GM10248 (cell line): ENCODE data around the gene SSX2IP.

Source experiments
- CTCF ChIA-PET: fragments of 300-600 bp; sonication (Branson Sonifier 250); formaldehyde crosslinking; extraction: SDS; loops from one replicate; lab custom pipeline; 2021; ENCODE audit warnings: antibody characterized with exemption; lab: Yijun Ruan, JAX
- POLR2A ChIA-PET: fragments of 350-650 bp; sonication (Branson Sonifier 250); formaldehyde crosslinking; extraction: SDS; loops from one replicate; lab custom pipeline; 2020; ENCODE audit warnings: antibody characterized with exemption; lab: Yijun Ruan, JAX
- DNase-seq: peaks from one replicate; pipeline ENCODE4 v3.0.0; 2012; ENCODE audit errors: extremely low spot score
- TF ChIP-seq, protein P1 (sequence below): IDR thresholded peaks from 2 replicates; pipeline ENCODE4 v1.5.1; 2012; ENCODE audit warnings: mild to moderate bottlenecking, low read depth; ENCODE audit errors: extremely low read depth, missing control alignments, control extremely low read depth

The SSX2IP gene

DNA sequence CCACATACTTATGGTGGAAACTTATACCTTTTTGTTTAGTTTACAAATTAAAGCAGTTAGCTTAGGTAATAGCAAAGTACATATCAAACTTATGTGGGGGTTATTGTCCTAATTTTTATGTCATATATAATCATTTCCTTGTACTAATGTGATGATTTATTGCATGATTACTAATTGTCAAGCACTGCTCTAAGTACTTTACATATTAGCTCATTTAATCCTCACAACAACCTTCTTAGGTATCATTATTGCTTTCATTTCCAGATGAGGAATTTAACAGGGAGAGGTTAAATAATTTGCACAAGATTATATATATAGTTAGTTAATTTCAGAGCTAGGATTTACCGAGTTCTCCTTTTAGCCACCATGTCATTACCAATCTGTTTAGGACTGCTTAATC, 11.9 kb upstream of the SSX2IP start:
- TF ChIP-seq, protein P1, sequence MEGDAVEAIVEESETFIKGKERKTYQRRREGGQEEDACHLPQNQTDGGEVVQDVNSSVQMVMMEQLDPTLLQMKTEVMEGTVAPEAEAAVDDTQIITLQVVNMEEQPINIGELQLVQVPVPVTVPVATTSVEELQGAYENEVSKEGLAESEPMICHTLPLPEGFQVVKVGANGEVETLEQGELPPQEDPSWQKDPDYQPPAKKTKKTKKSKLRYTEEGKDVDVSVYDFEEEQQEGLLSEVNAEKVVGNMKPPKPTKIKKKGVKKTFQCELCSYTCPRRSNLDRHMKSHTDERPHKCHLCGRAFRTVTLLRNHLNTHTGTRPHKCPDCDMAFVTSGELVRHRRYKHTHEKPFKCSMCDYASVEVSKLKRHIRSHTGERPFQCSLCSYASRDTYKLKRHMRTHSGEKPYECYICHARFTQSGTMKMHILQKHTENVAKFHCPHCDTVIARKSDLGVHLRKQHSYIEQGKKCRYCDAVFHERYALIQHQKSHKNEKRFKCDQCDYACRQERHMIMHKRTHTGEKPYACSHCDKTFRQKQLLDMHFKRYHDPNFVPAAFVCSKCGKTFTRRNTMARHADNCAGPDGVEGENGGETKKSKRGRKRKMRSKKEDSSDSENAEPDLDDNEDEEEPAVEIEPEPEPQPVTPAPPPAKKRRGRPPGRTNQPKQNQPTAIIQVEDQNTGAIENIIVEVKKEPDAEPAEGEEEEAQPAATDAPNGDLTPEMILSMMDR = no peak
- POLR2A ChIA-PET = no interaction called here
- CTCF ChIA-PET = interaction anchor here (0.8 to 1.9 kb wide), 5 partner anchors 11 to 81 kb away, joined by 3 to 5 read pairs (median 4); no protein-coding TSS in a partner anchor
- DNase-seq = no peak

DNA sequence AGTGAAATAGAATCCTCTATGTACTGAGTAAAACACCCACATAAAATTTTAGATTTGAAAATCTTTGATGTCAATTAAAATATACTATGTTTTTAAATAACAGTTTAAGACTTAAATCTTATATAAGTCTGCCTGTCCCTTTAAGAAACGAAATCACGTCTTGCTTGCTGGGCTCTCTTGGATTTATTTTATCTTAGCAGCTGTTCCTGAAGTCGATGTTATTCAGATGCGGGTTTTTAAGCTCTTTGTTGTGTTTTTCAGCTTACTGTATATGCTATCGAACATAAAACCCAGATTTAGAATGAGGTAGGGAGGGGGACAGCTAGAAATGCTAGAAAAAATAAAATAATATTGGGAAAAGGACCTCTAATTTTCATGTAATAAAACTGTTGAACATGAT, 11.1 kb upstream of the SSX2IP start:
- CTCF ChIA-PET = interaction anchor here (0.8 to 1.9 kb wide), 5 partner anchors 11 to 81 kb away, joined by 3 to 5 read pairs (median 4); no protein-coding TSS in a partner anchor
- POLR2A ChIA-PET = no interaction called here
- TF ChIP-seq, protein P1 = no peak
- no peak for DNase-seq

DNA sequence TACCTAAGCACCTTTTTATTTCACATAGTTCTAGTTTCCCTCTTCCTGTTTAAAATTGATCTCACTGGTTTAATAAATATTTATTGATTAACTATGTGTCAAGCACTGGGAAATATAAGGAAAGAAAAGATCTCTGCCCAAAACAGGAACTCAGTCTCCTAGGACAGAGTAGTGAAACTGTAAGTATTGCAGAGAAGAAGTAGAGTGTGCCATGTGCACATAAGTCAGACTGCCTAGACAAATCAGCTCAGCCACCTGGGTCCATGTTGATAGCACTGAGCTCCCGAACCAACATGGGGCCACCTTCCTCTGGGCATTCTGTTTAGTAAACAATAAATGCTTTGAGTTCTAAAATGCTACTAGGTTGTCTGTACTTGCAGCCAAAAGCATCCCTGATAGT, 9.8 kb upstream of the SSX2IP start:
- peak; percentile 13 for DNase-seq
- TF ChIP-seq, protein P1 = no peak
- CTCF ChIA-PET = interaction anchor here (1.0 kb wide), 1 partner anchor 13 kb away, joined by 3 read pairs; no protein-coding TSS in a partner anchor
- POLR2A ChIA-PET = no interaction called here

DNA sequence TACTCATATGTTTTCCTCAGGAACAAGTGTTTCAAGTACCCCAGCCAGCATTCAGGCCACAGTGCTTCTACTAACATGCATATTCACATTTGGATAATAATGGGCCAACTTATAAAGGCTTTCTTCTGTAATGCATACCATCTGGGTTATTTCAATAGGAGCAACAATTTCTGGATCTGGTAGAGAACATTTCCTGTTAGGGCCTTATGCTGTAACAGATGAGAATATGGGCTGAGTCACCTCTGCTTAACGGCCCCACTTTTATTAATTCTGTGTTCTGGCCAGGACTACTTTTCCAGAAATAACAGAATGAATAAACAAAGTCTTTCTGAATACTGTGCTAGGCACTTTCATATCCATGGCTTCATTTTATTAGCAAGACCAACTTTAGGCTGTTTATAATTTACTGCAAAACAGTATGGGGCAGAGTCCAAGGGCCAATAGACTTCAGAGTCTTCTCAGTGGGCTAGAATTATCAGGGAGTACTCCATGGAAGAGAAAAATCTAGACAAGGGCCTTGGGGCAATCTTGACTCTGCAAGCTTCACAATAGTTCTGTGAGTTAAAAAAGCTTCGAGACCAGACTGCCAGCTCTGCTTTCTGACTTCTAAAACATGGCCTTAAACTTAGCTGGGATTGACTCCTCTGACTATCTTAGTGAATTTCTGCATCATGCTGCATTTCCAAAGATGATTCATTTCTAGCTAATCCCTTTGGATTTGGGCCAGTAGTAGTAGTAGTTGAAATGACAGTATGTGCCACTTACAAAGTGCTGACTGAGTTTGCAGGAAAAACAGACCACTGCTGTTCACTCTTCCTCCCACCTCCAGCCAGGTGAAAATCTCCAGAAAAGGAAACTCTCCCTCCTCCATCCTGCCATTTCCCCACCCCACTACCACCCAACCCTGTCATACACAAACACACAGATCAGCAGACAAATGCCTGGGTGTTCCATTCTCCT, 8.2 kb upstream of the SSX2IP start:
- TF ChIP-seq, protein P1 = no peak
- DNase-seq = no peak
- POLR2A ChIA-PET = no interaction called here
- CTCF ChIA-PET = interaction anchor here (1.1 to 1.2 kb wide), 2 partner anchors 55 to 67 kb away, joined by 3 read pairs; no protein-coding TSS in a partner anchor

DNA sequence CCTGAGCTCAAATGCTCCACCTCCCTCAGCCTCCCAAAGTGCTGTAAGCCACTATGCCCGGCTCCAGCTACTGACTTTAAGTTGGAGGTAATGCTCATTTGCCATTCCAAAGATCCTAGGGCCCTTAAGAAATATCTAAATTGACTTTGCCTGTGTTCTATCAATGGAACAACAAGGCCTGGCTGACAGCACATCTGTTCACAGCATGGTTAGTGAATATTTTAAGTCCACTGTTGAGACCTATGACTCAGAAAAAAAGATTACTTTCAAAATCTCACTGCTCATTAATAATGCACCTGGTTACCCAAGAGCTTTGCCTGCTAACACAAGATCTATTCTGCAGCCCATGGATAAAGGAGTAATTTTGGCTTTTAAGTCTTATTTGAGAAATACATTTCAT, 3.5 kb upstream of the SSX2IP start:
- POLR2A ChIA-PET = no interaction called here
- DNase-seq = no peak
- TF ChIP-seq, protein P1 = no peak
- CTCF ChIA-PET = interaction anchor here (0.9 to 2.9 kb wide), 7 partner anchors 10 to 74 kb away, joined by 3 to 17 read pairs (median 4); no protein-coding TSS in a partner anchor

DNA sequence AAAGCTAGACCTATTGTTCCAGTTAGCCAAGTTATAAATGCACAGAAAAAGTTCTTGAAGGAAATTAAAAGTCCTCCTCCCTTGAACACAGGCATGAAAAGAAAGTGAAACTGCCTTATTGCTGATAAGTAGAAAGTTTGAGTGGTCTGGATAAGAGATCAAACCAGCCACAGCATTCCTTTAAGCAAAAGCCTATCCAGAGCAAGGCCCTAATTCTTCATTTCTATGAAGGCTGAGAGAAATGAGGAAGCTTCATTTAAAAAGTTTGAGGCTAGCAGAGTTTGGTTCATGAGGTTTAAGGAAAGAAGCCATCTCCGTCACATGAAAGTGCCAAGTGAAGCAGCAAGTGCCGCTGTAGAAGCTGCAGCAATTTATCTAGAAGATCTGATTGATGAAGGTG, 2.7 kb upstream of the SSX2IP start:
- ChIA-PET CTCF (interaction anchor here (0.8 to 2.9 kb wide), 7 partner anchors 10 to 260 kb away, joined by 3 to 17 read pairs (median 4); no protein-coding TSS in a partner anchor), POLR2A (no interaction called here)
- TF ChIP-seq, protein P1 = no peak
- DNase-seq = no peak
